ENCODE measurements around the gene USP22. TPM values are rescaled to one million over a fixed set of nuclear protein-coding genes. Genes with fewer than 3 reads are reported as not detected.

Gene USP22
- total and polyA plus RNA-seq, 2 of the 13 experiments (the other 11 are each of a cell fraction or from before 2014, with no cell fraction given): 98.0 to 130 TPM

DNA sequence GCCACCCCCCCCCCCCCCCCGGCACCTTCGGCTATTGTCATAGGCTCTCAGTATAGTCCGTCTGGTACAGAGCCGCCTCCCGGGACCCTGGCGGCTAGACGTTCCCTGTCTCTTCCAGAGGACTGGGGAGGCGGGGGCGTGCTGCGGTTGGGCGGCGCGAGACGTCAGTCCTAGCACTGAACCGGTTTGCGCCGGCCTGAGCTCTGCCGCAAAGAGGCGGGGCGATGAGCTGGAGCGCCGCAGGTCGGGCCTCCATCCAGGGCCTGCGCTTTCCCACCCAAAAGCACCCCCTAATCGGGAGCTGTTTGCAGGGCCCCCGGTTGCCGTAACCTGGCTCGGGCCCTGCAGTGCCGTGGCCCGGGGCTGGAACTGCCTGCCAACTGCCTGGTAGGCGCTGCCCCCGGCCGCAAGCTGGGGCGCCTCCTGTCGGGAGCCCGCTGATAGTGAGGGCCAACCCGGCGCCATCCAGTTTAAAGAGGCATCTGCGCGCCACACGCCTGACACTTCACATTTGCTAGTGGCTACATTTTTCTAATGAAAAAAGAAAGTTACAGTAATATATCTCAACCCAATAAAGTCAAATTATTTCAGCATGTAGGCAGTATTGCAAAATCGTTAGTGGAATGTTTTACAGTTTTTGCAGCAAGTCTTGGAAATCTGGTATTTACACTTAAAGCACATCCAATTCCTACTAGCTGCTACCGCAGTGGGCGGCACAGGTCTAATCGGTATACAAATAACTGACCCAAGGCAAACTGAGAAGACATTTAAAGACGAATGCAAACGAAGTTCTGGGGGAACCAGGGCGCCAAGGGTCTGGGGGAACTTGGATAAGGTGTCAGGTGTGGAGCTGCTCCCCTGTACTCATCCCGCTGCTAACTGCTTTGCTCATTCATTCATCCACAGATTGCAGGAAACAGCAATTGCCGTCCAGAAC lies 753 bp upstream of the USP22 start (continued):
- TF ChIP-seq, protein P1, sequence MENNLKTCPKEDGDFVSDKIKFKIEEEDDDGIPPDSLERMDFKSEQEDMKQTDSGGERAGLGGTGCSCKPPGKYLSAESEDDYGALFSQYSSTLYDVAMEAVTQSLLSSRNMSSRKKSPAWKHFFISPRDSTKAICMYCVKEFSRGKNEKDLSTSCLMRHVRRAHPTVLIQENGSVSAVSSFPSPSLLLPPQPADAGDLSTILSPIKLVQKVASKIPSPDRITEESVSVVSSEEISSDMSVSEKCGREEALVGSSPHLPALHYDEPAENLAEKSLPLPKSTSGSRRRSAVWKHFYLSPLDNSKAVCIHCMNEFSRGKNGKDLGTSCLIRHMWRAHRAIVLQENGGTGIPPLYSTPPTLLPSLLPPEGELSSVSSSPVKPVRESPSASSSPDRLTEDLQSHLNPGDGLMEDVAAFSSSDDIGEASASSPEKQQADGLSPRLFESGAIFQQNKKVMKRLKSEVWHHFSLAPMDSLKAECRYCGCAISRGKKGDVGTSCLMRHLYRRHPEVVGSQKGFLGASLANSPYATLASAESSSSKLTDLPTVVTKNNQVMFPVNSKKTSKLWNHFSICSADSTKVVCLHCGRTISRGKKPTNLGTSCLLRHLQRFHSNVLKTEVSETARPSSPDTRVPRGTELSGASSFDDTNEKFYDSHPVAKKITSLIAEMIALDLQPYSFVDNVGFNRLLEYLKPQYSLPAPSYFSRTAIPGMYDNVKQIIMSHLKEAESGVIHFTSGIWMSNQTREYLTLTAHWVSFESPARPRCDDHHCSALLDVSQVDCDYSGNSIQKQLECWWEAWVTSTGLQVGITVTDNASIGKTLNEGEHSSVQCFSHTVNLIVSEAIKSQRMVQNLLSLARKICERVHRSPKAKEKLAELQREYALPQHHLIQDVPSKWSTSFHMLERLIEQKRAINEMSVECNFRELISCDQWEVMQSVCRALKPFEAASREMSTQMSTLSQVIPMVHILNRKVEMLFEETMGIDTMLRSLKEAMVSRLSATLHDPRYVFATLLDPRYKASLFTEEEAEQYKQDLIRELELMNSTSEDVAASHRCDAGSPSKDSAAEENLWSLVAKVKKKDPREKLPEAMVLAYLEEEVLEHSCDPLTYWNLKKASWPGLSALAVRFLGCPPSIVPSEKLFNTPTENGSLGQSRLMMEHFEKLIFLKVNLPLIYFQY (CRISPR knock-in tag; IDR thresholded peaks at IDR 0.05; ENCODE audit: borderline replicate concordance): peak; percentile 61; the same call in 1 of the 2 replicates
- TF ChIP-seq TCF7 (IDR thresholded peaks at IDR 0.05; ENCODE audit: low read depth) (no peak), ZNF235 (CRISPR knock-in tag; IDR thresholded peaks at IDR 0.05; ENCODE audit: borderline replicate concordance) (no peak), HDAC6 (IDR thresholded peaks at IDR 0.05; ENCODE audit: low read depth, low read length) (no peak), PHF20 (CRISPR knock-in tag; IDR thresholded peaks at IDR 0.05) (0 out of 2 replicates have a peak, but pooled peaks have one; percentile 18), ATF7-NPFF (CRISPR knock-in tag; IDR thresholded peaks at IDR 0.05; ENCODE audit: low read depth) (no peak), ZNF501 (CRISPR knock-in tag; IDR thresholded peaks at IDR 0.05) (peak; percentile 76), ZNF563 (CRISPR knock-in tag; IDR thresholded peaks at IDR 0.05) (no peak), HNF4G (IDR thresholded peaks at IDR 0.05; ENCODE audit: borderline replicate concordance, low read depth, low read length) (no peak), HNF4G (CRISPR knock-in tag; IDR thresholded peaks at IDR 0.05; ENCODE audit: borderline replicate concordance, low read depth) (no peak), FOXO1 (CRISPR knock-in tag; IDR thresholded peaks at IDR 0.05) (no peak), ZNF879 (CRISPR knock-in tag; IDR thresholded peaks at IDR 0.05) (no peak), ZNF572 (CRISPR knock-in tag; IDR thresholded peaks at IDR 0.05) (no peak)
- TF ChIP-seq, protein P2, sequence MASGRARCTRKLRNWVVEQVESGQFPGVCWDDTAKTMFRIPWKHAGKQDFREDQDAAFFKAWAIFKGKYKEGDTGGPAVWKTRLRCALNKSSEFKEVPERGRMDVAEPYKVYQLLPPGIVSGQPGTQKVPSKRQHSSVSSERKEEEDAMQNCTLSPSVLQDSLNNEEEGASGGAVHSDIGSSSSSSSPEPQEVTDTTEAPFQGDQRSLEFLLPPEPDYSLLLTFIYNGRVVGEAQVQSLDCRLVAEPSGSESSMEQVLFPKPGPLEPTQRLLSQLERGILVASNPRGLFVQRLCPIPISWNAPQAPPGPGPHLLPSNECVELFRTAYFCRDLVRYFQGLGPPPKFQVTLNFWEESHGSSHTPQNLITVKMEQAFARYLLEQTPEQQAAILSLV (CRISPR knock-in tag; IDR thresholded peaks at IDR 0.05; ENCODE audit: borderline replicate concordance): 0 out of 2 replicates have a peak, but pooled peaks have one; percentile 59
- TF ChIP-seq, protein P3, sequence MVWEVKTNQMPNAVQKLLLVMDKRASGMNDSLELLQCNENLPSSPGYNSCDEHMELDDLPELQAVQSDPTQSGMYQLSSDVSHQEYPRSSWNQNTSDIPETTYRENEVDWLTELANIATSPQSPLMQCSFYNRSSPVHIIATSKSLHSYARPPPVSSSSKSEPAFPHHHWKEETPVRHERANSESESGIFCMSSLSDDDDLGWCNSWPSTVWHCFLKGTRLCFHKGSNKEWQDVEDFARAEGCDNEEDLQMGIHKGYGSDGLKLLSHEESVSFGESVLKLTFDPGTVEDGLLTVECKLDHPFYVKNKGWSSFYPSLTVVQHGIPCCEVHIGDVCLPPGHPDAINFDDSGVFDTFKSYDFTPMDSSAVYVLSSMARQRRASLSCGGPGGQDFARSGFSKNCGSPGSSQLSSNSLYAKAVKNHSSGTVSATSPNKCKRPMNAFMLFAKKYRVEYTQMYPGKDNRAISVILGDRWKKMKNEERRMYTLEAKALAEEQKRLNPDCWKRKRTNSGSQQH (CRISPR knock-in tag; IDR thresholded peaks at IDR 0.05; ENCODE audit: low read depth): no peak
- TF ChIP-seq, protein P4, sequence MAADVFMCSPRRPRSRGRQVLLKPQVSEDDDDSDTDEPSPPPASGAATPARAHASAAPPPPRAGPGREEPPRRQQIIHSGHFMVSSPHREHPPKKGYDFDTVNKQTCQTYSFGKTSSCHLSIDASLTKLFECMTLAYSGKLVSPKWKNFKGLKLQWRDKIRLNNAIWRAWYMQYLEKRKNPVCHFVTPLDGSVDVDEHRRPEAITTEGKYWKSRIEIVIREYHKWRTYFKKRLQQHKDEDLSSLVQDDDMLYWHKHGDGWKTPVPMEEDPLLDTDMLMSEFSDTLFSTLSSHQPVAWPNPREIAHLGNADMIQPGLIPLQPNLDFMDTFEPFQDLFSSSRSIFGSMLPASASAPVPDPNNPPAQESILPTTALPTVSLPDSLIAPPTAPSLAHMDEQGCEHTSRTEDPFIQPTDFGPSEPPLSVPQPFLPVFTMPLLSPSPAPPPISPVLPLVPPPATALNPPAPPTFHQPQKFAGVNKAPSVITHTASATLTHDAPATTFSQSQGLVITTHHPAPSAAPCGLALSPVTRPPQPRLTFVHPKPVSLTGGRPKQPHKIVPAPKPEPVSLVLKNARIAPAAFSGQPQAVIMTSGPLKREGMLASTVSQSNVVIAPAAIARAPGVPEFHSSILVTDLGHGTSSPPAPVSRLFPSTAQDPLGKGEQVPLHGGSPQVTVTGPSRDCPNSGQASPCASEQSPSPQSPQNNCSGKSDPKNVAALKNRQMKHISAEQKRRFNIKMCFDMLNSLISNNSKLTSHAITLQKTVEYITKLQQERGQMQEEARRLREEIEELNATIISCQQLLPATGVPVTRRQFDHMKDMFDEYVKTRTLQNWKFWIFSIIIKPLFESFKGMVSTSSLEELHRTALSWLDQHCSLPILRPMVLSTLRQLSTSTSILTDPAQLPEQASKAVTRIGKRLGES (CRISPR knock-in tag; IDR thresholded peaks at IDR 0.05; ENCODE audit: borderline replicate concordance): no peak
